ENCODE results near the gene RALBP1.

DNA sequence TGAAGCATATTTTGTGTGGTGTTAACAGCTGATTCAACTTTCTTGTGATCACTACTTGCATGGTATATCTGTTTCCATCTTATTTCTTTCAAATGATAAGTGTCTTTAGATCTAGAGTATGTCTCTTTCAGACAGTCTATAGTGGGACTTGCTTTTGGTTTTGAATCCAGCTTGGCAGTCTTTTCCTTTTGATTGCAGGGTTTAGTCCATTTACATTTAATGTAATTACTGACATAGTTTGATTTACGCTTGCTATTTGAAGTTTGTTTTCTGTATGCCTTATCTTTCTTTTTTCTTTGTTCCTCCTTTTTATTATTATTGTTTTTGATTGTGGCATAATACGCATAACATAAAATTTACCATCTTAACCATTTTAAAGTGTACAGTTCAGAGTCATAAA is 9.2 kb upstream of the RALBP1 start:
- TF ChIP-seq SP1 (IDR thresholded peaks at IDR 0.05): no peak
- TF ChIP-seq, protein P1, sequence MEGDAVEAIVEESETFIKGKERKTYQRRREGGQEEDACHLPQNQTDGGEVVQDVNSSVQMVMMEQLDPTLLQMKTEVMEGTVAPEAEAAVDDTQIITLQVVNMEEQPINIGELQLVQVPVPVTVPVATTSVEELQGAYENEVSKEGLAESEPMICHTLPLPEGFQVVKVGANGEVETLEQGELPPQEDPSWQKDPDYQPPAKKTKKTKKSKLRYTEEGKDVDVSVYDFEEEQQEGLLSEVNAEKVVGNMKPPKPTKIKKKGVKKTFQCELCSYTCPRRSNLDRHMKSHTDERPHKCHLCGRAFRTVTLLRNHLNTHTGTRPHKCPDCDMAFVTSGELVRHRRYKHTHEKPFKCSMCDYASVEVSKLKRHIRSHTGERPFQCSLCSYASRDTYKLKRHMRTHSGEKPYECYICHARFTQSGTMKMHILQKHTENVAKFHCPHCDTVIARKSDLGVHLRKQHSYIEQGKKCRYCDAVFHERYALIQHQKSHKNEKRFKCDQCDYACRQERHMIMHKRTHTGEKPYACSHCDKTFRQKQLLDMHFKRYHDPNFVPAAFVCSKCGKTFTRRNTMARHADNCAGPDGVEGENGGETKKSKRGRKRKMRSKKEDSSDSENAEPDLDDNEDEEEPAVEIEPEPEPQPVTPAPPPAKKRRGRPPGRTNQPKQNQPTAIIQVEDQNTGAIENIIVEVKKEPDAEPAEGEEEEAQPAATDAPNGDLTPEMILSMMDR (IDR thresholded peaks at IDR 0.05; ENCODE audit: low read depth, low read length, missing input control): no peak
- no peak for TF ChIP-seq ZBTB33 (IDR thresholded peaks at IDR 0.05)
- TF ChIP-seq, protein P2, sequence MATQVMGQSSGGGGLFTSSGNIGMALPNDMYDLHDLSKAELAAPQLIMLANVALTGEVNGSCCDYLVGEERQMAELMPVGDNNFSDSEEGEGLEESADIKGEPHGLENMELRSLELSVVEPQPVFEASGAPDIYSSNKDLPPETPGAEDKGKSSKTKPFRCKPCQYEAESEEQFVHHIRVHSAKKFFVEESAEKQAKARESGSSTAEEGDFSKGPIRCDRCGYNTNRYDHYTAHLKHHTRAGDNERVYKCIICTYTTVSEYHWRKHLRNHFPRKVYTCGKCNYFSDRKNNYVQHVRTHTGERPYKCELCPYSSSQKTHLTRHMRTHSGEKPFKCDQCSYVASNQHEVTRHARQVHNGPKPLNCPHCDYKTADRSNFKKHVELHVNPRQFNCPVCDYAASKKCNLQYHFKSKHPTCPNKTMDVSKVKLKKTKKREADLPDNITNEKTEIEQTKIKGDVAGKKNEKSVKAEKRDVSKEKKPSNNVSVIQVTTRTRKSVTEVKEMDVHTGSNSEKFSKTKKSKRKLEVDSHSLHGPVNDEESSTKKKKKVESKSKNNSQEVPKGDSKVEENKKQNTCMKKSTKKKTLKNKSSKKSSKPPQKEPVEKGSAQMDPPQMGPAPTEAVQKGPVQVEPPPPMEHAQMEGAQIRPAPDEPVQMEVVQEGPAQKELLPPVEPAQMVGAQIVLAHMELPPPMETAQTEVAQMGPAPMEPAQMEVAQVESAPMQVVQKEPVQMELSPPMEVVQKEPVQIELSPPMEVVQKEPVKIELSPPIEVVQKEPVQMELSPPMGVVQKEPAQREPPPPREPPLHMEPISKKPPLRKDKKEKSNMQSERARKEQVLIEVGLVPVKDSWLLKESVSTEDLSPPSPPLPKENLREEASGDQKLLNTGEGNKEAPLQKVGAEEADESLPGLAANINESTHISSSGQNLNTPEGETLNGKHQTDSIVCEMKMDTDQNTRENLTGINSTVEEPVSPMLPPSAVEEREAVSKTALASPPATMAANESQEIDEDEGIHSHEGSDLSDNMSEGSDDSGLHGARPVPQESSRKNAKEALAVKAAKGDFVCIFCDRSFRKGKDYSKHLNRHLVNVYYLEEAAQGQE (IDR thresholded peaks at IDR 0.05): no peak
- TF ChIP-seq YY1 (IDR thresholded peaks at IDR 0.05): no peak
- no peak for TF ChIP-seq JUND (IDR thresholded peaks at IDR 0.05)
- TF ChIP-seq TAF1 (conservative IDR thresholded peaks at IDR 0.05): no peak
- no peak for TF ChIP-seq GABPA (IDR thresholded peaks at IDR 0.05 in 1 of 2, conservative IDR thresholded peaks at IDR 0.05 in 1 of 2)
